ENCODE results near the gene DDX50.
A peak's percentile ranks its signal among the peaks of the same experiment; 100 is the strongest.
"Not testable (repeated sequence)": the region's sequence is repeated elsewhere in the genome, so short reads cannot be mapped to it uniquely, and the experiment has no call there.

Gene DDX50

GRCh38 chr10:68940917-68941316 lies 39.8 kb downstream of the DDX50 start:
- not testable (repeated sequence) for H3K4me3 Mint-ChIP-seq, H3K4me1 Mint-ChIP-seq, H3K27ac Mint-ChIP-seq, H3K27me3 Mint-ChIP-seq, DNase-seq, H3K9me3 Mint-ChIP-seq
- H3K36me3 Mint-ChIP-seq = peaks cover 41% of the 10 kb centered on the region
- CTCF ChIA-PET = interaction anchor here (1.2 kb wide), 1 partner anchor 14 kb away, joined by 3 read pairs; no protein-coding TSS in a partner anchor

- Mint-ChIP-seq H3K4me1 (peaks cover 8% of the 10 kb centered on the region), H3K27me3 (no peaks in the 10 kb centered on the region)
- CTCF ChIA-PET = no interaction called here
These were observed 49.5 kb downstream of the DDX50 start for GRCh38 chr10:68950598-68950997.

GRCh38 chr10:68954904-68955303 lies 53.8 kb downstream of the DDX50 start:
- CTCF ChIA-PET = interaction anchor here (0.6 to 2.8 kb wide), 10 partner anchors 14 to 232 kb away, joined by 3 to 14 read pairs (median 4); no protein-coding TSS in a partner anchor
- Mint-ChIP-seq H3K4me1 (peaks cover 33% of the 10 kb centered on the region), H3K36me3 (peaks cover 21% of the 10 kb centered on the region), H3K27me3 (no peaks in the 10 kb centered on the region), H3K9me3 (no peaks in the 10 kb centered on the region), H3K4me3 (peak overlapping the region; percentile 95), H3K27ac (peak overlapping the region; percentile 84)
- no peak for DNase-seq

More at GRCh38 chr10:68950598-68950997, 49.5 kb downstream of the DDX50 start:
- Mint-ChIP-seq H3K27ac (no peak overlapping the region), H3K9me3 (no peaks in the 10 kb centered on the region), H3K4me3 (no peak overlapping the region), H3K36me3 (peaks cover 21% of the 10 kb centered on the region)
- DNase-seq = no peak

GRCh38 chr10:68955355-68955831 lies 54.3 kb downstream of the DDX50 start:
- no peaks in the 10 kb centered on the region for H3K9me3 Mint-ChIP-seq
- H3K4me3 Mint-ChIP-seq = peak overlapping the region; percentile 95
- peak overlapping the region; percentile 99 for H3K27ac Mint-ChIP-seq
- peaks cover 36% of the 10 kb centered on the region for H3K4me1 Mint-ChIP-seq
- CTCF ChIA-PET = interaction anchor here (0.6 to 2.8 kb wide), 14 partner anchors 13 to 231 kb away, joined by 3 to 14 read pairs (median 4); no protein-coding TSS in a partner anchor
- H3K27me3 Mint-ChIP-seq = no peaks in the 10 kb centered on the region
- peak; percentile 52 for DNase-seq
- H3K36me3 Mint-ChIP-seq = peaks cover 24% of the 10 kb centered on the region

- Mint-ChIP-seq H3K27me3 (no peaks in the 10 kb centered on the region), H3K36me3 (peaks cover 24% of the 10 kb centered on the region)
These were observed 54.9 kb downstream of the DDX50 start, which contains the start of gene DDX21 for GRCh38 chr10:68955832-68956532. DDX21 (plus strand) TSS chr10:68956170; CDS start chr10:68956226, 56 bp downstream.

GRCh38 chr10:68957284-68957615 lies 56.1 kb downstream of the DDX50 start:
- peaks cover 44% of the 10 kb centered on the region for H3K4me1 Mint-ChIP-seq
- H3K27me3 Mint-ChIP-seq = no peaks in the 10 kb centered on the region
- no peaks in the 10 kb centered on the region for H3K9me3 Mint-ChIP-seq
- peaks cover 33% of the 10 kb centered on the region for H3K36me3 Mint-ChIP-seq
- DNase-seq = no peak
- peak overlapping the region; percentile 95 for H3K4me3 Mint-ChIP-seq
- CTCF ChIA-PET = interaction anchor here (2.5 to 2.8 kb wide), 2 partner anchors 12 to 135 kb away, joined by 9 to 14 read pairs; no protein-coding TSS in a partner anchor
- H3K27ac Mint-ChIP-seq = peak overlapping the region; percentile 99

More at GRCh38 chr10:68955832-68956532, 54.9 kb downstream of the DDX50 start, which contains the start of gene DDX21:
- Mint-ChIP-seq H3K9me3 (no peaks in the 10 kb centered on the region), H3K27ac (peak within 1 kb of the TSS; percentile 99), H3K4me1 (peaks cover 36% of the 10 kb centered on the region), H3K4me3 (peak within 1 kb of the TSS; percentile 95)
- peak; percentile 94 for DNase-seq
- CTCF ChIA-PET = interaction anchor here (0.7 to 2.8 kb wide), 11 partner anchors 13 to 167 kb away, joined by 3 to 14 read pairs (median 5); no protein-coding TSS in a partner anchor

- Mint-ChIP-seq H3K4me3 (peak overlapping the region; percentile 95), H3K9me3 (no peaks in the 10 kb centered on the region), H3K27ac (peak overlapping the region; percentile 99), H3K4me1 (peaks cover 45% of the 10 kb centered on the region), H3K27me3 (no peaks in the 10 kb centered on the region), H3K36me3 (peaks cover 36% of the 10 kb centered on the region)
- no peak for DNase-seq
- CTCF ChIA-PET = interaction anchor here (2.5 to 2.8 kb wide), 2 partner anchors 11 to 134 kb away, joined by 9 to 14 read pairs; no protein-coding TSS in a partner anchor
These were observed 56.5 kb downstream of the DDX50 start for GRCh38 chr10:68957654-68958053.

- peaks cover 42% of the 10 kb centered on the region for H3K4me1 Mint-ChIP-seq
- peak overlapping the region; percentile 75 for H3K27ac Mint-ChIP-seq
- H3K4me3 Mint-ChIP-seq = no peak overlapping the region
- H3K9me3 Mint-ChIP-seq = no peaks in the 10 kb centered on the region
- CTCF ChIA-PET = interaction anchor here (1.4 to 1.6 kb wide), 2 partner anchors 10 to 21 kb away, joined by 4 read pairs; no protein-coding TSS in a partner anchor
- no peak for DNase-seq
- no peaks in the 10 kb centered on the region for H3K27me3 Mint-ChIP-seq
- H3K36me3 Mint-ChIP-seq = peaks cover 50% of the 10 kb centered on the region
These were observed 58.8 kb downstream of the DDX50 start for GRCh38 chr10:68959695-68960527.

GRCh38 chr10:68963151-68963550 lies 62.0 kb downstream of the DDX50 start:
- Mint-ChIP-seq H3K27ac (no peak overlapping the region), H3K9me3 (no peaks in the 10 kb centered on the region), H3K4me3 (no peak overlapping the region), H3K4me1 (peaks cover 30% of the 10 kb centered on the region), H3K36me3 (peaks cover 64% of the 10 kb centered on the region), H3K27me3 (no peaks in the 10 kb centered on the region)
- CTCF ChIA-PET = no interaction called here
- no peak for DNase-seq

- H3K27me3 Mint-ChIP-seq = no peaks in the 10 kb centered on the region
- CTCF ChIA-PET = interaction anchor here (0.9 to 1.4 kb wide), 2 partner anchors 18 to 120 kb away, joined by 4 read pairs; partner anchors contain the start of gene DDX21
These were observed 72.9 kb downstream of the DDX50 start for GRCh38 chr10:68973975-68974374.

GRCh38 chr10:68975936-68976473 lies 74.9 kb downstream of the DDX50 start:
- H3K4me3 Mint-ChIP-seq, H3K9me3 Mint-ChIP-seq, H3K27ac Mint-ChIP-seq, H3K27me3 Mint-ChIP-seq, DNase-seq, CTCF ChIA-PET: not testable (repeated sequence)
- peaks cover 66% of the 10 kb centered on the region for H3K36me3 Mint-ChIP-seq
- peaks cover 12% of the 10 kb centered on the region for H3K4me1 Mint-ChIP-seq

More at GRCh38 chr10:68973975-68974374, 72.9 kb downstream of the DDX50 start:
- DNase-seq = no peak
- Mint-ChIP-seq H3K4me3 (no peak overlapping the region), H3K36me3 (peaks cover 70% of the 10 kb centered on the region), H3K27ac (no peak overlapping the region), H3K4me1 (peaks cover 24% of the 10 kb centered on the region), H3K9me3 (no peaks in the 10 kb centered on the region)

GRCh38 chr10:68979738-68980137 lies 78.6 kb downstream of the DDX50 start:
- not testable (repeated sequence) for H3K27me3 Mint-ChIP-seq, H3K4me3 Mint-ChIP-seq, H3K9me3 Mint-ChIP-seq, DNase-seq
- peaks cover 10% of the 10 kb centered on the region for H3K4me1 Mint-ChIP-seq
- CTCF ChIA-PET = interaction anchor here (0.7 to 1.9 kb wide), 3 partner anchors 10 to 112 kb away, joined by 3 to 6 read pairs (median 3); partner anchors contain the start of gene DDX21
- peak overlapping the region; percentile 2 for H3K27ac Mint-ChIP-seq
- H3K36me3 Mint-ChIP-seq = peaks cover 53% of the 10 kb centered on the region

- no peaks in the 10 kb centered on the region for H3K9me3 Mint-ChIP-seq
- H3K4me3 Mint-ChIP-seq = no peak overlapping the region
- peaks cover 10% of the 10 kb centered on the region for H3K4me1 Mint-ChIP-seq
- no peak overlapping the region for H3K27ac Mint-ChIP-seq
- CTCF ChIA-PET = interaction anchor here (1.0 to 1.6 kb wide), 3 partner anchors 11 to 114 kb away, joined by 4 to 5 read pairs (median 4); no protein-coding TSS in a partner anchor
- no peaks in the 10 kb centered on the region for H3K27me3 Mint-ChIP-seq
- no peak for DNase-seq
- peaks cover 48% of the 10 kb centered on the region for H3K36me3 Mint-ChIP-seq
These were observed 80.0 kb downstream of the DDX50 start for GRCh38 chr10:68981074-68981473.

Data from activated naive CD4-positive, alpha-beta T cell treated with anti-CD3 and anti-CD28 coated beads, Interleukin-2, amount 10 ng/mL, durations not matched to agents 7 days and 5 days (primary cell).